ENCODE results near the gene SLIT3.

Gene SLIT3

DNA sequence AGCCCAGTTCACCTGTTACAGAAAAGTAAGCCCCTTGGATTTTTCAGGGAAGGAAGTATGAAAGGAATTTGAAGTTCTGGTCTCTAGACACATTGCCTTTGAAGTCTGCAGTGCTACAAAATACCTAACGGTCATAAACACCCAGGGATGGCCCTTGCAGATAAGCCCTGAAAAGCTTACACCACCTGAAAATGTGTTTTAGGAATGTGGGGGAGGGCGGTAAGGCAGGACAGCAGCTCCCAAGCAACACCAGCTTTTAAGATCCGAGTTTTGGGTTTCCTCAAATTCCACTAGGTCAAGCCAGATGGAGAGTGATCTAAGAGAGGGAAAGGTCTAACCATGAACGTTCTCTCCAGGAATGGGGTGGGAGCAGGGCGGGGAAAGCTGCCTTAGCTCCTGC is 607.6 kb downstream of the SLIT3 start:
- no peak for DNase-seq (ENCODE audit: low read depth)
- H3K4me3 ChIP-seq (ENCODE audit: control insufficient read depth, low read depth, low read length), result no peak overlapping the region
- TF ChIP-seq, protein P1, sequence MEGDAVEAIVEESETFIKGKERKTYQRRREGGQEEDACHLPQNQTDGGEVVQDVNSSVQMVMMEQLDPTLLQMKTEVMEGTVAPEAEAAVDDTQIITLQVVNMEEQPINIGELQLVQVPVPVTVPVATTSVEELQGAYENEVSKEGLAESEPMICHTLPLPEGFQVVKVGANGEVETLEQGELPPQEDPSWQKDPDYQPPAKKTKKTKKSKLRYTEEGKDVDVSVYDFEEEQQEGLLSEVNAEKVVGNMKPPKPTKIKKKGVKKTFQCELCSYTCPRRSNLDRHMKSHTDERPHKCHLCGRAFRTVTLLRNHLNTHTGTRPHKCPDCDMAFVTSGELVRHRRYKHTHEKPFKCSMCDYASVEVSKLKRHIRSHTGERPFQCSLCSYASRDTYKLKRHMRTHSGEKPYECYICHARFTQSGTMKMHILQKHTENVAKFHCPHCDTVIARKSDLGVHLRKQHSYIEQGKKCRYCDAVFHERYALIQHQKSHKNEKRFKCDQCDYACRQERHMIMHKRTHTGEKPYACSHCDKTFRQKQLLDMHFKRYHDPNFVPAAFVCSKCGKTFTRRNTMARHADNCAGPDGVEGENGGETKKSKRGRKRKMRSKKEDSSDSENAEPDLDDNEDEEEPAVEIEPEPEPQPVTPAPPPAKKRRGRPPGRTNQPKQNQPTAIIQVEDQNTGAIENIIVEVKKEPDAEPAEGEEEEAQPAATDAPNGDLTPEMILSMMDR (conservative IDR thresholded peaks at IDR 0.05; ENCODE audit: control insufficient read depth, insufficient read depth, low read depth, low read length), result no peak

DNA sequence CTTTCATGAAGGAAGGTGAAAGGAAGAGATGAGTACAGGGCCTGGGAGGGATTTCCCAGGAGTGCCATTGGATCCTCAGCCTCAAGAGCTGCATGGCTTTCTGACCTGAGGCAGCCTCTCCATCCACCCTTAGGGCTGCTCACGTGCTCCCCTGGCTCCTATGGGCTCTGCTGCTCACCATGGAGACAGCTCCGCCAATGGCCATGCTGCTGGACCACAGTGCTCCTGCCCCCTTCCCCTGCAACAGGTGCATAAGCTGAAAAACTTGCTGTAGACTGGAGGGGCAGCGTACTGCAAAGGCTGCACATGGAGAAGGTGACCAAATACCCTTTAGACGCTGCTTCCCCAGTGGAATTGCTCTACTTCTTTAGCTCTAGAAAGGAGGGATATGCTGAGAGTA is 609.0 kb downstream of the SLIT3 start:
- no peak for DNase-seq (ENCODE audit: low read depth)
- TF ChIP-seq, protein P1 (conservative IDR thresholded peaks at IDR 0.05; ENCODE audit: control insufficient read depth, insufficient read depth, low read depth, low read length), result no peak
- no peak overlapping the region for H3K4me3 ChIP-seq (ENCODE audit: control insufficient read depth, low read depth, low read length)

DNA sequence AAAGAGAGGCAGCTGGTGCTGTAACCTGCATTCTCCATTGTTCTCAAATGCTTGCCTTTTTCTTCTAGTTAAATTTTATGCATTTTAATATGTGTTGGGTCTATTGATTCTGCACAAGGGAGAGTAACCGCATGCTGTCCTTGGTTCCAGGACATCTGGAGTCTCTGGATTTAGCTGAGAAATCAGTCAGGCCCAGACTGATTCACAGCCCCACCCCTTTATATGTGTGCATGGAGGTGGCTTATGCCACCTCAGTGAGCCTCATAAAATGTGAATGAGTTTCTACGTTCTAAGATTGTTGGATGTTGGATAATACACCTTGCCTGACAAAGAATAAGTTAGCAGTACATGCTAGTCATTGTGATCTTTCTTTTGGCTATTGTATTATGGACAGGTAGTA is 611.7 kb downstream of the SLIT3 start:
- H3K4me3 ChIP-seq (ENCODE audit: control insufficient read depth, low read depth, low read length), result no peak overlapping the region
- DNase-seq (ENCODE audit: low read depth), result no peak
- TF ChIP-seq, protein P1 (conservative IDR thresholded peaks at IDR 0.05; ENCODE audit: control insufficient read depth, insufficient read depth, low read depth, low read length), result no peak

DNA sequence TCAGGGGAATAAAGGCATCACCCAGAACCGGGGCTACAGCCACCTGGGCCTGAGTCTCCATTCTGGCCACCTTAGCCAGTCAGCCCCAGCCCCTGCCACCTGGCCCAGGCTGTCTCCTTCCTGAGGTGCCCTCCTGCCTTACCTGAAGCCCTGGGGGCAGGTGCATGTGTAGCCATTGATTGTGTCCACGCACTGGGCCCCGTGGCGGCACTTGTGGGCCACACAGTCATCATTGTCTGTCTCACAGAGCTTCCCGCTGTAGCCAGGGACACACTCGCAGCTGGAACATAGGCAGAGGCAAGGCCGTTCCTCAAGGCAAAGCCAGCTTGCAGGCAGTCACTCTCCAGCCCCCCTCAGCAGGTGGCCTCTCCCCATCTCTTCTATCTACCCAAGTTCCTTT is 614.1 kb downstream of the SLIT3 start:
- no peak for DNase-seq (ENCODE audit: low read depth)
- TF ChIP-seq, protein P1 (conservative IDR thresholded peaks at IDR 0.05; ENCODE audit: control insufficient read depth, insufficient read depth, low read depth, low read length), result no peak
- no peak overlapping the region for H3K4me3 ChIP-seq (ENCODE audit: control insufficient read depth, low read depth, low read length)

DNA sequence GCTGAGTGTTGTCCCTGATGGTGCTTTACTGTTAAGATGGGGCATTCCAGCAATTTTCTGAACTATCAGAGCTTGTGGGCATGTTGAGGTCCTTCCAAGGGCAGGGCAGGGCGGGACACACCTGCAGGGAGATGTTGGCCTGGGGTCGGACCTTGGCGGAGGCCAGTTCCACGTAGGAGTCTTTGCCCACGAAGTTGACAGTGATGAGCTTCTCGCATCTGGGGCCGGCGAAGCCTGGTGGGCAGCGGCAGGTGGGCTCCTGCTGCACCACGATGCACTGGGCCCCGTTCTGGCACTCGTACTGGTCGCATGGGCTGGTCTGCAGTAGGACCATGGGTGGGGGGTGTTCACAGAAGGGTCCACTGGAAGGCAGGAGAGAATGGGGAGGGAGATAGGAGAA is 615.4 kb downstream of the SLIT3 start:
- H3K4me3 ChIP-seq (ENCODE audit: control insufficient read depth, low read depth, low read length), result no peak overlapping the region
- no peak for DNase-seq (ENCODE audit: low read depth)
- TF ChIP-seq, protein P1 (conservative IDR thresholded peaks at IDR 0.05; ENCODE audit: control insufficient read depth, insufficient read depth, low read depth, low read length), result no peak

DNA sequence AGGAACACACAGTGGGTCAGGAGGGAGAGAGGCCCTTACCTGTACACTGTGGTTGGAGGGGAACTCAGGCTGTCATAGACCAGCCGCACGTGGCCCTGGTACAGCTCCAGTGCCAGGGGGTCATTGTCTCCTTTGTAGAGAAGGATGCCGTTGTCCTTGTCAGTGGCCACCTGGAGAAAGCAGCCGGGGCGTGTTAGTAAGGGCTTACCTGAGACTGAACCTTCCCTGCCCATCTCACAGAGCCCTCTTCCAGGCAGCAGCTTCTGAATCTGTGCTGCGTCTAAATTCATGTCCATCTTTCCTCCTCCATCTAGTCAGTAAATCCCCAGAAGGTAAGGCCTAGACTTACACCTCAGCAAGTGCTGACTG is 617.0 kb downstream of the SLIT3 start:
- no peak for DNase-seq (ENCODE audit: low read depth)
- TF ChIP-seq, protein P1 (conservative IDR thresholded peaks at IDR 0.05; ENCODE audit: control insufficient read depth, insufficient read depth, low read depth, low read length), result no peak
- H3K4me3 ChIP-seq (ENCODE audit: control insufficient read depth, low read depth, low read length), result no peak overlapping the region

DNA sequence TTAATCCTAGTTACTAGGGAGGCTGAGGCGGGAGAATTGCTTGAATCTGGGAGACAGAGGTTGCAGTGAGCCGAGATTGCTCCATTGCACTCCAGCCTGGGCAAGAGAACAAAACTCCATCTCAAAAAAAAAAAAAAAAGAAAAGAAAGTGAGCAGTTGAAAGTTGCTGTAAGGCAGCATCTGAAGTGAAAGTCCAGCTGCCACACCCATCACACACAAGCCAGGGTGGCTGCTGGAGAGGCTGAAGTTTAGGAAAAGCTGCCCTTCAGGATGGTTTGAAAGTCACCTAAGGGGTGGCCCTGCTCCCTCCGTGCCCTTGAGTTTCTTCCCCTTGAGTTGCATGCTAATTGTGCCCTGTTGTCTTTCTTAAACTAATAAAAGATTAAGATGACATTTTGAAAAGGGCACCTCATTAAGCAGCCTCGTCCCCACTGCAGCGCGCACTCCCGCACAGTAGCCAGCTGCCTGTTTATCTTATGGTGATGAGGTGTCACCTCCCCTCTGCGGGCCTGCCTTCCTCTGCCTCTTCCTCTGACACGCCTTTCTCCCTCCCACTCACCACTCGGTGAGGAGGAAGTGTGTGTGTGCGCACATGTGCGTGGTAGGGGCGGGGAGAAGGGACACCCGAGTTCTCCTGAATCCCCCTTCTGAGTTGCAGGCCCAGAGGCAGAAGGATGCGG is 617.6 kb downstream of the SLIT3 start:
- DNase-seq (ENCODE audit: low read depth), result no peak
- TF ChIP-seq, protein P1 (conservative IDR thresholded peaks at IDR 0.05; ENCODE audit: control insufficient read depth, insufficient read depth, low read depth, low read length), result no peak
- no peak overlapping the region for H3K4me3 ChIP-seq (ENCODE audit: control insufficient read depth, low read depth, low read length)
